GM13976 (cell line): ENCODE data around the gene NLGN4X.

Experiments used
- DNase-seq: peaks from one replicate; pipeline ENCODE4 v3.0.0; 2012; ENCODE audit warnings: low spot score
- in situ Hi-C: fragments of 300-500 bp; cut with MboI; formaldehyde crosslinking; loops from one replicate; pipeline ENCODE4 v1.12.0; 2022; ENCODE audit warnings: low sequenced_read_pairs, mixed read lengths, inconsistent platforms; ENCODE audit not compliant: unreplicated experiment
- TF ChIP-seq, protein P1 (sequence below): IDR thresholded peaks from 2 replicates; pipeline ENCODE4 v1.5.1; 2012; ENCODE audit warnings: borderline replicate concordance, mild to moderate bottlenecking; ENCODE audit not compliant: insufficient read depth; ENCODE audit errors: extremely low read depth, missing control alignments, control extremely low read depth

Gene NLGN4X

DNA sequence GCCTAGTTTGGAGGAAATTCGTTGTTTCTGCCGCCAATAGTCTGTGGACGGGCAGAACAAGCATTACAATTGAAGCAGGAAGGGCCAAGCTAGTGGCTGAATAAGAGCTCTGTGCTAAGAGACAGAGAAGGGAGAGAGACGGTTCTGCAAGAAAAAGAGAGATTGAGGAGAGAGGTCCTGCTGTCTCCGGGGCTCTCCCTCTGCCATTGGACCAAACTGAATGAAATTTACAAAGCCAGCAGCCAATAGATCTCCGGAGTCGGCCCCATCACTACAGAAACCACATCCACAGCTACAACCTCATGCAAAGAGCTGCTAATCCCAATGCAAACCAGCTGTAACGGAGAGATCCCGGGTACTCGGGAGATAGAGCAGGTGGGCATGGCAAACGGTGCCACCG is at the start of gene NLGN4X:
NLGN4X (minus strand) TSS at position 148 of the 400 bp plus-strand sequence. CDS start 77,401 bp downstream, outside the sequence.
- no peak for DNase-seq
- in situ Hi-C loops, result loop anchor here (25.0 kb wide), 1 partner anchor 216 kb away; no protein-coding TSS in a partner anchor

DNA sequence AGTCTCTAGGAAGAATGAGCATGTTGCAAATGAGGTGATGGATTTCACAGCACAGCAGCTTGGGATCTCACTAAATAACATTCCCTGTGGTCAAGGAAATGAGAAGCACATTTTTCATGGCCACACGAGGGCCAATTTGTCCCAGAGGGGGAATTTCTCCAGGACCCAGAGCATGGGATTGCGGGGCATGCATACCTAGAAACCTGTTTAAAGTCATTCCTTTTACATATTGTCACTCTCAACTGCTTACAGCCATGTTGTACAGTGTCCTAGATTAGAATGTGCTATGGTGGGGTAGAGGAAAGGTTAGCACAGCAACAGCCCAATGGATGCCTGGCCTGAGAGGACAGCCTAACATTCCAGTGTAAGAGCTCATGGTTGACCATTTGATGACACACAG is 37.4 kb upstream of the NLGN4X start:
- in situ Hi-C loops, result no loop called here
- TF ChIP-seq, protein P1, sequence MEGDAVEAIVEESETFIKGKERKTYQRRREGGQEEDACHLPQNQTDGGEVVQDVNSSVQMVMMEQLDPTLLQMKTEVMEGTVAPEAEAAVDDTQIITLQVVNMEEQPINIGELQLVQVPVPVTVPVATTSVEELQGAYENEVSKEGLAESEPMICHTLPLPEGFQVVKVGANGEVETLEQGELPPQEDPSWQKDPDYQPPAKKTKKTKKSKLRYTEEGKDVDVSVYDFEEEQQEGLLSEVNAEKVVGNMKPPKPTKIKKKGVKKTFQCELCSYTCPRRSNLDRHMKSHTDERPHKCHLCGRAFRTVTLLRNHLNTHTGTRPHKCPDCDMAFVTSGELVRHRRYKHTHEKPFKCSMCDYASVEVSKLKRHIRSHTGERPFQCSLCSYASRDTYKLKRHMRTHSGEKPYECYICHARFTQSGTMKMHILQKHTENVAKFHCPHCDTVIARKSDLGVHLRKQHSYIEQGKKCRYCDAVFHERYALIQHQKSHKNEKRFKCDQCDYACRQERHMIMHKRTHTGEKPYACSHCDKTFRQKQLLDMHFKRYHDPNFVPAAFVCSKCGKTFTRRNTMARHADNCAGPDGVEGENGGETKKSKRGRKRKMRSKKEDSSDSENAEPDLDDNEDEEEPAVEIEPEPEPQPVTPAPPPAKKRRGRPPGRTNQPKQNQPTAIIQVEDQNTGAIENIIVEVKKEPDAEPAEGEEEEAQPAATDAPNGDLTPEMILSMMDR, result no peak
- no peak for DNase-seq

More for the DNA sequence above, at the start of gene NLGN4X:
- TF ChIP-seq, protein P1, result no peak

GRCh38 chrX:6262959-6263358 is 34.3 kb upstream of the NLGN4X start:
- no peak for DNase-seq
- TF ChIP-seq, protein P1, result no peak
- in situ Hi-C loops, result no loop called here

DNA sequence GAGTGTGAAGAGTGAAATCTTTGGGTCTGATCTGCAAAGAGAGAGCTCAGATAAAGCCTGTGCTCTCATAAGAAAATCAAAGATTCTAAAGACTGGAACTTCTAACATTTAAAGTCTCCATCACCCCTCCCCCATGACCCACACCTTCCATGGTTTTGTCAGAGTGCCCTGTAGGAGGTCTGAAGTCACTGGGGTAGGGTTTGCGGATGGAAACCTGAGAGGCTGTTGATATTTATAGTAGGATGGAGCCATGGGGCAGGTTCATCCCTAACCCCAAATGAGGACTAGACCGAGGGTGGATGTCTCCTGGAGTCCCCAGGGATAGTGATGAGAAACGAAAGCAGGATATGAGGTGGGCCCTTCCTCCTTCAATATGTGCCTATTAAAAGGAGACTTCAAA is 28.4 kb upstream of the NLGN4X start:
- in situ Hi-C loops, result no loop called here
- DNase-seq, result no peak
- TF ChIP-seq, protein P1, result no peak

GRCh38 chrX:6244666-6245065 is 16.0 kb upstream of the NLGN4X start:
- in situ Hi-C loops, result loop anchor here (25.0 kb wide), 1 partner anchor 232 kb away; no protein-coding TSS in a partner anchor
- no peak for DNase-seq
- TF ChIP-seq, protein P1, result no peak

DNA sequence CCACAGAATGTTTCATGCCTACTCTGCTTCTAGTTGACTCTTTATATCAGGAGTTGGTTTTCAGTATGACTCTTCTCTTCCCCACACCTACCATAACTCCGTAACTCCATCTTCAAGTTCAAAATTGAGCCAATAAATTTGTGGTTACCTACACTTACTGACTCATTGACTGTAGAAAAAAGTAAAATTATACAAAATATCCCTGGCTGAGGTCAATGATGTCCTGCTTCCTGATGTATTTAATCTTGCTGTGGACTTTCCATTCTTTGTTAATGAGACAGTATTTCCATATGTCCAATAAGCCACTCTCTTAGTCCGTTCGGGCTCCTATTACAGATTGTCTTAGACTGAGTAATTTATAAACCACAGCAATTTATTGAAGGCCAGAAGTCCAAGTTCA is 9.9 kb upstream of the NLGN4X start:
- in situ Hi-C loops, result loop anchor here (25.0 kb wide), 1 partner anchor 226 kb away; no protein-coding TSS in a partner anchor
- no peak for DNase-seq
- TF ChIP-seq, protein P1, result no peak

DNA sequence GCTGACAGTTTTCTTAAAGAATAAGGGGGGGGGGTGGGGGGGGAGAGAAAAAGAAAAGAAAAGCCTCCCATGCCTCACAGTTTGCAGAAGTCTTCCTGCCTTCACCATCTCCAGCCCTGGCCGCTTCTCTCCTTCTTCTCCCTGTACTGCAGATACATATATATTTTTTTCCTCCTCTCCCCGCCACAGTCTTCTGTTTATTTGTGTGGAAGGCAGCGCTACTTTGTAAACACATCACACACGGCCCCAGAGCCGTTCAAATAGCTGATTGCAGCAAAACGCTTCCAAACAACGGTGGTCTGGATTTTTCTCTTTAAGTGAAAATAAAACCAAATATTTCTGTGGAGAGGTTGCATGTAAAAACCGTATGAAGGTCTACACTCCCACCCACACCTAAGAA is 732 bp downstream of the NLGN4X start:
- in situ Hi-C loops, result loop anchor here (25.0 kb wide), 1 partner anchor 216 kb away; no protein-coding TSS in a partner anchor
- TF ChIP-seq, protein P1, result no peak
- no peak for DNase-seq
